NCI-H774 (cell line): Measurements from ENCODE around the gene KRTAP13-2.

ENCODE experiments used
- DNase-seq: peaks from one replicate; lab custom pipeline; 2025; lab: John Stamatoyannopoulos, UW

KRTAP13-2 gene

GRCh38 chr21:30326390-30326789 is 45.7 kb downstream of the KRTAP13-2 start:
- DNase-seq = no peak
